HG03457 (cell line): ENCODE results near the gene TAGAP.

ENCODE experiments used
- ATAC-seq: cut with Tn5 transposase; IDR thresholded peaks from one replicate; pipeline ENCODE4 v1.9.1; 2021; ENCODE audit warnings: moderate number of reproducible peaks; ENCODE audit not compliant: unreplicated experiment

TAGAP gene, protein sequence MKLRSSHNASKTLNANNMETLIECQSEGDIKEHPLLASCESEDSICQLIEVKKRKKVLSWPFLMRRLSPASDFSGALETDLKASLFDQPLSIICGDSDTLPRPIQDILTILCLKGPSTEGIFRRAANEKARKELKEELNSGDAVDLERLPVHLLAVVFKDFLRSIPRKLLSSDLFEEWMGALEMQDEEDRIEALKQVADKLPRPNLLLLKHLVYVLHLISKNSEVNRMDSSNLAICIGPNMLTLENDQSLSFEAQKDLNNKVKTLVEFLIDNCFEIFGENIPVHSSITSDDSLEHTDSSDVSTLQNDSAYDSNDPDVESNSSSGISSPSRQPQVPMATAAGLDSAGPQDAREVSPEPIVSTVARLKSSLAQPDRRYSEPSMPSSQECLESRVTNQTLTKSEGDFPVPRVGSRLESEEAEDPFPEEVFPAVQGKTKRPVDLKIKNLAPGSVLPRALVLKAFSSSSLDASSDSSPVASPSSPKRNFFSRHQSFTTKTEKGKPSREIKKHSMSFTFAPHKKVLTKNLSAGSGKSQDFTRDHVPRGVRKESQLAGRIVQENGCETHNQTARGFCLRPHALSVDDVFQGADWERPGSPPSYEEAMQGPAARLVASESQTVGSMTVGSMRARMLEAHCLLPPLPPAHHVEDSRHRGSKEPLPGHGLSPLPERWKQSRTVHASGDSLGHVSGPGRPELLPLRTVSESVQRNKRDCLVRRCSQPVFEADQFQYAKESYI

GRCh38 chr6:159044899-159045727 is at the start of gene TAGAP:
Gene TAGAP (minus strand): TSS chr6:159044991. CDS start chr6:159044146, 845 bp downstream.
- peak; percentile 69 for ATAC-seq

DNA sequence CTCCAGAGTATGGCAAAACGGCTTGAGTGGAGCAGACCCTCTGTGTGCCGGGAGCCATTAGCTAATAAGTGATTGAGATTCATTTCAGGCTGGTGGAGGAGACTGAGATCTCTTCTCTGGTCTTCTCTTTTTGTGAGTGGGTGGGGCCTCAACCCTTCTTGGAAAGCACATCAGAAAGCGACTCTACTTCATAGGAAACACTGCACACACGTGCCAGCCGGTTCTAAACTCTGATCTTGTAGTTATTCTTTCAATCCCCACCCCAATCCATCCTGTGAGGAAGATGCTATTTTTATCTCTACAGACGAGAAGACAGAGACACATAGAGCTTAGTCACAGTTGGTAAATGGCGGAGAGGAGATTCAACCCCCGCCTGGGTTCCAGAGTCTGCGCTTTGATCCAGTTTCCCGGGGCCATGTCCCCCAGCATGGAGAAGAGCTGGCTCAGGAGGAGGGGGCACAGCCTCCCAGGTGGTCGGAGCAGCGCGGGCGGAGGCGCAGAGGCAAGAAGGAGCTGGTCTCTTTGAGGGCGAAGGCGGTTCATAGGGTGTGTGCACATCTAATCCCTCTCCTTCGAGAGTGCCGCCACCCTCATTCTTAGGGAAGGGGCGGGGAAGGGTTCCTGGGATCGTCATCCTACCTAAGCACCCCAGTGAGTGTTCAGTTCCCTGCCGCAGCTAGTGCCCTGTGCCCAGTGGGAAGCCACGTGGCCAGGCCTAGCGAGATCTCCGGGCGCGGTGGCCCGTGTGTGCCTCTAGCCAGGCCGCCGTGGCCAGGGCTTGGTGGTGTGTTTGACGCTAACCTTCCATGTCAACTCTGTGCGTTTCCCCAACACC is 49.0 kb upstream of the TAGAP start:
- ATAC-seq, result no peak

- no peak for ATAC-seq
Observed at GRCh38 chr6:159092631-159093030, 47.8 kb upstream of the TAGAP start.

GRCh38 chr6:159090530-159091480 is 46.0 kb upstream of the TAGAP start:
- no peak for ATAC-seq

- no peak for ATAC-seq
Observed at GRCh38 chr6:159089909-159090308, 45.1 kb upstream of the TAGAP start.

- no peak for ATAC-seq
Observed at GRCh38 chr6:159089443-159089842, 44.7 kb upstream of the TAGAP start.

- ATAC-seq, result no peak
Observed at GRCh38 chr6:159086033-159086618, 41.3 kb upstream of the TAGAP start.

GRCh38 chr6:159085396-159085895 is 40.7 kb upstream of the TAGAP start:
- ATAC-seq, result no peak

GRCh38 chr6:159084493-159085091 is 39.8 kb upstream of the TAGAP start:
- ATAC-seq, result no peak

DNA sequence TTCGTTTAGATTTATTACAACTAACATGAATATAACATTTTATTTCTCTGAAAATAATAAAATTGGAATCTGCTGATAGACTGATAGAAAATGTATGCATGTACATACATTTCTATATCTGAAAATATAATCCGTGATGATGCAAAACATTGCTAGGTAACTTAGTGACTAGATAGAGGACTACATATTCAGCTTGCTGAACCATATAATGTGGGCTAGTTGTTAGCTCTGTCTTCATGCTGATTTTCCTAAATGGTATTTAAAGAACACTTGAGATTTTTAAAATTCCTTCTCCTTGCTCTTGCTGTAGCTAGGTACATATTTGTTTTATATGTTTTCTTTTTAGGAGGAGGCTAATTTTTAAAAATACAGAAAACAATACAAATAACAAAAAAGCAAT is 38.4 kb upstream of the TAGAP start:
- no peak for ATAC-seq

- no peak for ATAC-seq
Observed at GRCh38 chr6:159082039-159082815, 37.4 kb upstream of the TAGAP start.

DNA sequence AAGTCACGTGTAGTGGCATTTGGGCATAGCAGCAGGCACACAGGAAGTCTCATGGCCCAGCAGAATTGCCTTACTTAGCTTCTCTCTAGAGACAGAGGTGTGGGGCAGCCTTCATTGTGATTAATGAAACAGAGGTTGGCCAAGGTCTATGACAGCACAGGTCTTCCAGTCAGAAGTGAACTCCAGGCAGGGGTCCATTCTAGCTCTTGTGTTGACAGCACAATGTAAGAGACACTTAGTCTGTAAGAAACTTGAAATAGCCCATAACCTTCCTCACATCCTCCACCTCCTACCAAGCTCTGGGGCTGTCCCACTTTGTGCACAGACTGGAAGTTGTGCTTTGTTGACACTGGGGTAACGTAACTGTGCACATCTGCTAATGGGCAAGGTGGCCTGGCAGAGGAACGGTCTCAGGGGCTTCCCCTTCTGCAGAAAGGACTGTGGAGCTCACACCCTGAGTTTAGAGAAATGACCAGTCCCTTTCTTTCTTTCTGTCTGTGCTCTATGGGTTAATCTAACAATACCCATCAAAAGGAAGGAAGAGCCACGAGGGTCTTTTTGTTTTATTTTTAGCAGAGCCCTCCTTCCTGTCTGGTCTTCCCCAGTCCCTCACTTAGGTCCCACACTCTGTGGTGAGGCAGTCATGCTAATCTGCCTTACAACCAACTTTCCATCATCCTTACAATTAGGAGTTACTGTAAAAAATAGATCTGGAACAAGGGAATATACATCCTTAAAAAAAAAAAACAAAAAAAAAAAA is 35.6 kb upstream of the TAGAP start:
- no peak for ATAC-seq

GRCh38 chr6:159079367-159079766 is 34.6 kb upstream of the TAGAP start:
- ATAC-seq, result no peak

DNA sequence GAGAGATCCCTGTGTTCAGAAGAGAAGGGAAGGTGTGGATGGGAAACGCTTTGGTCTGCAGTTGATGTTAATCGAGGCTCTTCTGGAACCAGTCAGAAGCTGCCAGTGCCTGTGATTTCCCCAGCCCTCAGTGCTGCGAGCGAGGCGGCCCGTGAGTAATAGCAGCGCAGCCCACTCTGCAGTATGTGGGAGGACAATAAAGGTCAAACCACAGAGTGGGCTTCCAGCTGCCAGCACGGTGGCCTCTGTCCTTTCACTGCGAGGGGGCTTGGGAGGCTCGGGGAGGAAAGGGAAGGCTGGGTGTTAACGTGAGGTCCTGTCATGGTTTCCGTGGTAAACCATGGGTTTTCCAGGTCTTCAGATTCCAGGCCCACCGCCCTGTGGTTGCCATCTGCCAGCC is 32.3 kb upstream of the TAGAP start:
- no peak for ATAC-seq

- ATAC-seq, result no peak
Observed at GRCh38 chr6:159075506-159076228, 30.9 kb upstream of the TAGAP start.

- no peak for ATAC-seq
Observed at GRCh38 chr6:159074876-159075275, 30.1 kb upstream of the TAGAP start.
